HEK293T (cell line): ENCODE results near the gene ZDHHC19.

ENCODE experiments used
- BHLHE40 ChIP-seq: fragments of 450-650 bp; IDR thresholded peaks from 2 replicates; pipeline ENCODE4 v1.6.1; 2016; ENCODE audit warnings: mild to moderate bottlenecking, moderate library complexity, borderline replicate concordance
- CTBP1 ChIP-seq: fragments of 450-650 bp; IDR thresholded peaks from 2 replicates; pipeline ENCODE4 v1.6.1; 2016; ENCODE audit warnings: borderline replicate concordance
- FOXK2 ChIP-seq: fragments of 450-650 bp; IDR thresholded peaks from 2 replicates; pipeline ENCODE4 v1.6.1; 2016; ENCODE audit warnings: mild to moderate bottlenecking
- FOXM1 ChIP-seq: fragments of 450-650 bp; IDR thresholded peaks from 2 replicates; pipeline ENCODE4 v1.6.1; 2017; ENCODE audit warnings: mild to moderate bottlenecking, borderline replicate concordance
- HDGF ChIP-seq: fragments of 450-650 bp; IDR thresholded peaks from 2 replicates; pipeline ENCODE4 v1.6.1; 2017; ENCODE audit warnings: antibody characterized with exemption, borderline replicate concordance
- L3MBTL2 ChIP-seq: fragments of 450-650 bp; conservative IDR thresholded peaks from 2 replicates; pipeline ENCODE4 v1.6.1; 2016; ENCODE audit warnings: mild to moderate bottlenecking
- LEF1 ChIP-seq: fragments of 450-650 bp; IDR thresholded peaks from 2 replicates; pipeline ENCODE4 v1.6.1; 2017; ENCODE audit warnings: mild to moderate bottlenecking, borderline replicate concordance
- NFRKB ChIP-seq: fragments of 450-650 bp; IDR thresholded peaks from 2 replicates; pipeline ENCODE4 v1.6.1; 2016; ENCODE audit warnings: mild to moderate bottlenecking, moderate library complexity
- SP1 ChIP-seq: fragments of 450-650 bp; IDR thresholded peaks from 2 replicates; pipeline ENCODE4 v1.6.1; 2017
- SUZ12 ChIP-seq: fragments of 450-650 bp; IDR thresholded peaks from 2 replicates; pipeline ENCODE4 v1.6.1; 2016; ENCODE audit warnings: mild to moderate bottlenecking
- TARDBP ChIP-seq: fragments of 450-650 bp; IDR thresholded peaks from 2 replicates; pipeline ENCODE4 v1.6.1; 2016

- TF ChIP-seq SUZ12 (no peak), CTBP1 (no peak), SP1 (no peak), TARDBP (no peak), FOXK2 (no peak), BHLHE40 (no peak), L3MBTL2 (no peak), HDGF (no peak), FOXM1 (no peak), LEF1 (no peak), NFRKB (no peak)
Observed at GRCh38 chr3:196175116-196175625, 36.0 kb downstream of the ZDHHC19 start.
